CD8-positive, alpha-beta memory T cell (primary cell): ENCODE measurements around the gene ANKRD63. TPM values are rescaled to one million over a fixed set of nuclear protein-coding genes. Genes with fewer than 3 reads are reported as not detected.

Experiments
- CTCF ChIA-PET: fragments of 350-600 bp; sonication (Branson Sonifier 250); formaldehyde crosslinking; loops from one replicate; lab custom pipeline; 2021; ENCODE audit warnings: antibody characterized with exemption; lab: Charles Lee
- POLR2A ChIA-PET: fragments of 350-600 bp; sonication (Branson Sonifier 250); formaldehyde crosslinking; loops from one replicate; lab custom pipeline; 2021; ENCODE audit warnings: antibody characterized with exemption; lab: Charles Lee
- DNase-seq, 5 donors: peaks; one replicate each; pipeline versions ENCODE4 v3.0.0 to v3.0.0-alpha.2; 2020 to 2022; ENCODE audit warnings: mixed read lengths in 1 of 5
- H3K27ac ChIP-seq: one replicate; pipeline ENCODE4 v1.7.0; 2013; ENCODE audit warnings: low read depth, mild to moderate bottlenecking, low read length, moderate library complexity
- H3K27me3 ChIP-seq: 2 replicates; pipeline ENCODE4 v1.7.0; 2013; ENCODE audit warnings: low read length, mild to moderate bottlenecking; ENCODE audit not compliant: insufficient read depth, poor library complexity, severe bottlenecking
- H3K36me3 ChIP-seq: 2 replicates; pipeline ENCODE4 v1.7.0; 2013; ENCODE audit warnings: mild to moderate bottlenecking, low read length, moderate library complexity; ENCODE audit not compliant: insufficient read depth
- H3K4me1 ChIP-seq: 2 replicates; pipeline ENCODE4 v1.7.0; 2013; ENCODE audit warnings: mild to moderate bottlenecking, low read length, moderate library complexity; ENCODE audit not compliant: insufficient read depth
- H3K4me3 ChIP-seq: 2 replicates; pipeline ENCODE4 v1.7.0; 2013; ENCODE audit warnings: mild to moderate bottlenecking, low read length
- H3K9me3 ChIP-seq: 2 replicates; pipeline ENCODE4 v1.7.0; 2013; ENCODE audit warnings: mild to moderate bottlenecking, low read length
- H3K27ac Mint-ChIP-seq, 8 donors: one replicate each; pipeline ENCODE4 v1.8.0; 2020 to 2021; ENCODE audit warnings: mixed read lengths in 8 of 8, mild to moderate bottlenecking in 6 of 8, inconsistent platforms in 3 of 8, moderate library complexity in 3 of 8
- H3K27me3 Mint-ChIP-seq, 2 donors: one replicate each; pipeline ENCODE4 v1.8.0; 2020 to 2021; ENCODE audit warnings: mixed read lengths in 2 of 2, mild to moderate bottlenecking in 1 of 2, moderate library complexity in 1 of 2
- H3K36me3 Mint-ChIP-seq, 3 donors: one replicate each; pipeline ENCODE4 v1.8.0; 2020 to 2021; ENCODE audit warnings: mixed read lengths in 3 of 3, inconsistent platforms in 1 of 3, mild to moderate bottlenecking in 1 of 3
- H3K4me1 Mint-ChIP-seq, 3 donors: one replicate each; pipeline ENCODE4 v1.8.0; 2020 to 2021; ENCODE audit warnings: mixed read lengths in 3 of 3, inconsistent platforms in 1 of 3, mild to moderate bottlenecking in 1 of 3
- H3K4me3 Mint-ChIP-seq, 7 donors: one replicate each; pipeline ENCODE4 v1.8.0; 2020 to 2021; ENCODE audit warnings: mixed read lengths in 7 of 7, mild to moderate bottlenecking in 6 of 7, moderate library complexity in 4 of 7, inconsistent platforms in 2 of 7
- H3K9me3 Mint-ChIP-seq, 5 donors: one replicate each; pipeline ENCODE4 v1.8.0; 2020 to 2022; ENCODE audit warnings: mixed read lengths in 5 of 5, mild to moderate bottlenecking in 3 of 5, moderate library complexity in 2 of 5, inconsistent platforms in 1 of 5
- polyA plus RNA-seq: library from polyadenylated mRNA; unstranded; fragments of 300-500 nt; fragmentation: Illumina TruSeq; gene quantifications from one replicate; pipeline ENCODE4 v1.2.3, GENCODE V29; 2021
- total RNA-seq, 2 experiments: library from RNA; stranded (reverse); gene quantifications; one replicate each; pipeline ENCODE4 v1.2.3, GENCODE V29; 2021

Gene ANKRD63
- total and polyA plus RNA-seq, 3 experiments from 2014 or later = not detected

DNA sequence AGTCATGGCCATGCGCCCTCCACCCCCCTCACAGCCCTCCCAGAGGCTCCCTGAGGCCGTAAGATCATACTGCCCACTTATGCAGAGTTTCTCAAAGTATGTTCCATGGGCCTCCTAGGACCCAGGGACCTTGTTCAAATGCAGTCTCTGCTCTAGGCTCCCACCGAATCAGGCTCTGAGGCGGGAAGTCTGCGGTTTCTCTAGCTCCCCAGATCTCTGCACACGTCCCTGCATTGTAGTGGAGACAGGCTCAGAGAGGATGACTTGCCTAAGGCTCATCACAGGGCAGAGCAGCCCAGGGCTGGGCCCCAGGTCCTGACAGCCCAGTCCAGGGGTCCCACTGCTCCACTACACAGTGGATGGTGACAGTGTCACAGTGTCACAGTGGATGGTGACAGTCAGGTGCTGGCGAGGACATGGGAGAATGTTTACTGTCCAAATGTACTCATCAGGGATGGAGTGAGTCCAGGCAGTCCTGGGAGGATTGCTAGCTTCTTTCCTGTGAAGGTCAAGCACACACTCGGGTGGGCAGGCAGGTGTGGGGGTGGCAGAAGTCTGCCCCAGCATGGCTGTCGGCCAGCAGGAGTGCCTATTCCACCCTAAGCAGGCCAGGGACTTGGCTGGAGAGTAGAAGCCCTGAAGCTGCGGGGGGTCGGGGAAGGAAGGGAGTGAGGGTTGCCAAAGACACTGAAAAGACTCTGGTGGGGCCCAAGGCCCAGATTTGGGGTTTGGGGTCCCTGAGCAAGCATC is 12.4 kb downstream of the ANKRD63 start:
- Histone ChIP-seq H3K27ac (no peak overlapping the region), H3K36me3 (no peaks in the 10 kb centered on the region), H3K4me1 (no peaks in the 10 kb centered on the region), H3K4me3 (no peak overlapping the region), H3K27me3 (no peaks in the 10 kb centered on the region), H3K9me3 (no peaks in the 10 kb centered on the region)
- ChIA-PET POLR2A (no interaction called here), CTCF (interaction anchor here (0.8 to 12.2 kb wide), 7 partner anchors 10 to 224 kb away, joined by 3 to 268 read pairs (median 5); partner anchors contain the start of genes CCDC9B and PLCB2)
- Mint-ChIP-seq H3K4me1 (peaks cover 0 to 4% (median 2%) of the 10 kb centered on the region in 3 donors), H3K27me3 (peaks cover 0 to 1% of the 10 kb centered on the region in 2 donors), H3K9me3 (no peaks in the 10 kb centered on the region), H3K4me3 (peak overlapping the region in 1 of 7 donors; percentile 79), H3K27ac (peak overlapping the region in 2 of 8 donors; percentile 55 to 95), H3K36me3 (no peaks in the 10 kb centered on the region)
- DNase-seq = peak in 1 of 5 donors; percentile 71

DNA sequence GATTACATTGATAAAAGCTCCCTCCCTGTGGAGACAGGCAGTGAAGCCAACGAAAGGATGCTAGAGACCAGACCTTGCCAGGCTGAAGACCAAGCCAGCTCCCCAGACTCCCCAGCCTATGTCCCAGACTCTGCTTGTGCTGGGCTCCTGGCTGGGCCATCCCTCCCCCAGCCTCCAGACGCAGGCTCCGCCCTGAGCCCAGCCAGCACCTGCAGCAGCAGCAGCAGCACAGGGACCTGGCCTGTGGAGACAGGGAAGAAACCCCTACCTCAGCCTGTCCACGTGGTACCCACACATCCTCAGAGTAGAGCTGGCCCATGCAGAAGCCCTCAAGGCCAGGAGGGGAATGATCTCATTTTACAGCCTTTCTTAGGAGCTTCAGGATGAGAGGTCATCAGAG is 13.3 kb downstream of the ANKRD63 start:
- Histone ChIP-seq H3K27me3 (no peaks in the 10 kb centered on the region), H3K27ac (no peak overlapping the region), H3K36me3 (no peaks in the 10 kb centered on the region), H3K4me1 (no peaks in the 10 kb centered on the region), H3K4me3 (no peak overlapping the region), H3K9me3 (no peaks in the 10 kb centered on the region)
- H3K27ac Mint-ChIP-seq = peak overlapping the region in 1 of 8 donors; percentile 95
- ChIA-PET POLR2A (no interaction called here), CTCF (interaction anchor here (1.0 to 12.2 kb wide), 7 partner anchors 9 to 224 kb away, joined by 3 to 268 read pairs (median 5); partner anchors contain the start of genes CCDC9B and PLCB2)
- H3K27me3 Mint-ChIP-seq = peaks cover 0 to 1% of the 10 kb centered on the region in 2 donors
- H3K9me3 Mint-ChIP-seq = no peaks in the 10 kb centered on the region
- H3K4me3 Mint-ChIP-seq = peak overlapping the region in 1 of 7 donors; percentile 79
- peaks cover 0 to under 1% (median 0%) of the 10 kb centered on the region in 3 donors for H3K4me1 Mint-ChIP-seq
- DNase-seq = no peak
- H3K36me3 Mint-ChIP-seq = no peaks in the 10 kb centered on the region

DNA sequence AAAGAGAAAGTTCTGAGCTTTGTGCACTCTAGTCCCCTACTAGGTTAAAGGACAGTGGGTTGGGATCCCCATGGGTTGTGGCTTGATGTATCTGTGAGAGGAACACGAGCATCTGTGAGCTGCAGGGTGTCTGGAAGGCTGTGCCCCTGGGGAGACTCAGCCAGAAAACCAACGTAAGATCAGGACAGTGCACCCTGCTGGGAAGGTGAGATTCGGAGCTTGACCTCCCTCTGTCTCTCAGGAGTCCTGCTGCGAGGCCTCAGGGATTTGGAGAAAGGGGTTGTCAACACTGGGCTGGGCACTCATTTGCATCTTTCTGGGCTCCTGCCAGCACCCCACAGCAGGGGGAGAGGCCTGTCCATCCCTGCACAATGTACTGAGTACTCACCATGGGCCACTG is 15.2 kb downstream of the ANKRD63 start:
- no peaks in the 10 kb centered on the region for H3K36me3 Mint-ChIP-seq
- no peaks in the 10 kb centered on the region for H3K9me3 Mint-ChIP-seq
- Histone ChIP-seq H3K36me3 (no peaks in the 10 kb centered on the region), H3K4me3 (no peak overlapping the region), H3K27me3 (no peaks in the 10 kb centered on the region), H3K9me3 (no peaks in the 10 kb centered on the region), H3K27ac (no peak overlapping the region), H3K4me1 (no peaks in the 10 kb centered on the region)
- H3K27ac Mint-ChIP-seq = peak overlapping the region in 1 of 8 donors; percentile 23
- H3K27me3 Mint-ChIP-seq = peaks cover 0 to 1% of the 10 kb centered on the region in 2 donors
- ChIA-PET CTCF (interaction anchor here (1.0 to 2.6 kb wide), 3 partner anchors 9 to 228 kb away, joined by 3 to 11 read pairs (median 4); no protein-coding TSS in a partner anchor), POLR2A (no interaction called here)
- H3K4me3 Mint-ChIP-seq = no peak overlapping the region
- DNase-seq = no peak
- no peaks in the 10 kb centered on the region for H3K4me1 Mint-ChIP-seq

DNA sequence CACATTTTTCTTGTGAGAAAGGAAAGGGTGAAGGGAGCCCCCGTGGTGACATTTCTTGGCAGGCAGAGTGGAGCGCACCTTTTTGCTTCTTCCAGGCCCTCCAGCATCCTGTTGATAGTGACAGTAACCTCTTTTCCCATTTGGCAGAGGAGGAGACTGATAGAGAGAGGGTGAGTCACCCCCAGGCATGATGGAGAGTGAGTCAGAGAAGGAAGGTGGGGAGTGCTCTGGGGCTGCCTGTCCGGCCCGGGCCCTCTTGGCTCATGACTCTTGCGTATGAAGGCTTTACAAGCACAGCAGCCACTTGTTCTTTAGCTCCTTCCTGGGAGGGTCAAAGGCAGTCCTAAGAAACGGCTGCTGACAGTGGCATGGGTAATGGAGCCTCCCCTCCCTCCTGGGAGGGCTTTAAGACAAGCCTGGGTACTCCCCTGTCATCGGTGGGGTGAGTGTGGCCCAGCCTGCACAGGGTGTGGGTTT is 16.0 kb downstream of the ANKRD63 start:
- ChIA-PET POLR2A (no interaction called here), CTCF (interaction anchor here (1.0 to 5.7 kb wide), 4 partner anchors 7 to 227 kb away, joined by 3 to 38 read pairs (median 8); no protein-coding TSS in a partner anchor)
- no peak for DNase-seq
- Histone ChIP-seq H3K36me3 (no peaks in the 10 kb centered on the region), H3K27me3 (no peaks in the 10 kb centered on the region), H3K4me3 (no peak overlapping the region), H3K4me1 (no peaks in the 10 kb centered on the region), H3K9me3 (no peaks in the 10 kb centered on the region), H3K27ac (no peak overlapping the region)
- Mint-ChIP-seq H3K9me3 (no peaks in the 10 kb centered on the region), H3K36me3 (no peaks in the 10 kb centered on the region), H3K27ac (no peak overlapping the region), H3K4me3 (no peak overlapping the region), H3K4me1 (no peaks in the 10 kb centered on the region), H3K27me3 (peaks cover 0 to 1% of the 10 kb centered on the region in 2 donors)

DNA sequence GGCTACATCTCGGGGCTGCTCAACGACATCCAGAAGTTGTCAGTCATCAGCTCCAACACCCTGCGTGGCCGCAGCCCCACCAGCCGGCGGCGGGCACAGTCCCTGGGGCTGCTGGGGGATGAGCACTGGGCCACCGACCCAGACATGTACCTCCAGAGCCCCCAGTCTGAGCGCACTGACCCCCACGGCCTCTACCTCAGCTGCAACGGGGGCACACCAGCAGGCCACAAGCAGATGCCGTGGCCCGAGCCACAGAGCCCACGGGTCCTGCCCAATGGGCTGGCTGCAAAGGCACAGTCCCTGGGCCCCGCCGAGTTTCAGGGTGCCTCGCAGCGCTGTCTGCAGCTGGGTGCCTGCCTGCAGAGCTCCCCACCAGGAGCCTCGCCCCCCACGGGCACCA is 17.0 kb downstream of the ANKRD63 start:
- ChIA-PET POLR2A (no interaction called here), CTCF (interaction anchor here (1.1 to 5.7 kb wide), 2 partner anchors 8 to 72 kb away, joined by 4 to 38 read pairs; no protein-coding TSS in a partner anchor)
- Histone ChIP-seq H3K4me3 (no peak overlapping the region), H3K27ac (no peak overlapping the region), H3K36me3 (no peaks in the 10 kb centered on the region), H3K27me3 (no peaks in the 10 kb centered on the region), H3K9me3 (no peaks in the 10 kb centered on the region), H3K4me1 (no peaks in the 10 kb centered on the region)
- Mint-ChIP-seq H3K36me3 (no peaks in the 10 kb centered on the region), H3K27me3 (peaks cover 0 to 1% of the 10 kb centered on the region in 2 donors), H3K4me1 (no peaks in the 10 kb centered on the region), H3K9me3 (no peaks in the 10 kb centered on the region), H3K27ac (no peak overlapping the region), H3K4me3 (no peak overlapping the region)
- no peak for DNase-seq

DNA sequence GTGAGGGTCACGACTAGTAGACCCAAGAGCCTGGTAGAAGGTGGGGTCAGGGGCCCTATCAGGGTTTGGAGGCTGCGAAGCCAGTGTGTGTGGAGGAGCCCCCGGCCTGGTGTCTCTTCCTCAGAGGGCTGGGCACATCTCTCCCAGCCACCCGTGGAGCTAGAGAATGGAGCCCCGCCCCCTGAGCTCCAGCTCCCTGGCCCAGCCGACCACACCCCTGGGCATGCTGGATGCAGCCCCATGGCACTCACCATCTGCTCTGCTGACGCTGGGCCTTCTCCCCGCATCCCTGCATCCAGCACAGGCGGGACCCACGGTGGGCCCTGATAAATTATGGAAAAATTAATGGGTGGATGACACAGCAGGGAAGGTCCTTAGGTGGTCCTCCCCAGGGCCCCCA is 17.5 kb downstream of the ANKRD63 start:
- Histone ChIP-seq H3K9me3 (no peaks in the 10 kb centered on the region), H3K4me1 (no peaks in the 10 kb centered on the region), H3K4me3 (no peak overlapping the region), H3K36me3 (no peaks in the 10 kb centered on the region), H3K27ac (no peak overlapping the region), H3K27me3 (no peaks in the 10 kb centered on the region)
- no peaks in the 10 kb centered on the region for H3K36me3 Mint-ChIP-seq
- DNase-seq = no peak
- H3K27ac Mint-ChIP-seq = no peak overlapping the region
- POLR2A ChIA-PET = no interaction called here
- H3K4me1 Mint-ChIP-seq = no peaks in the 10 kb centered on the region
- CTCF ChIA-PET = interaction anchor here (1.9 to 5.7 kb wide), 2 partner anchors 9 to 48 kb away, joined by 8 to 38 read pairs; no protein-coding TSS in a partner anchor
- H3K9me3 Mint-ChIP-seq = no peaks in the 10 kb centered on the region
- H3K27me3 Mint-ChIP-seq = peaks cover 0 to 1% of the 10 kb centered on the region in 2 donors
- no peak overlapping the region for H3K4me3 Mint-ChIP-seq

DNA sequence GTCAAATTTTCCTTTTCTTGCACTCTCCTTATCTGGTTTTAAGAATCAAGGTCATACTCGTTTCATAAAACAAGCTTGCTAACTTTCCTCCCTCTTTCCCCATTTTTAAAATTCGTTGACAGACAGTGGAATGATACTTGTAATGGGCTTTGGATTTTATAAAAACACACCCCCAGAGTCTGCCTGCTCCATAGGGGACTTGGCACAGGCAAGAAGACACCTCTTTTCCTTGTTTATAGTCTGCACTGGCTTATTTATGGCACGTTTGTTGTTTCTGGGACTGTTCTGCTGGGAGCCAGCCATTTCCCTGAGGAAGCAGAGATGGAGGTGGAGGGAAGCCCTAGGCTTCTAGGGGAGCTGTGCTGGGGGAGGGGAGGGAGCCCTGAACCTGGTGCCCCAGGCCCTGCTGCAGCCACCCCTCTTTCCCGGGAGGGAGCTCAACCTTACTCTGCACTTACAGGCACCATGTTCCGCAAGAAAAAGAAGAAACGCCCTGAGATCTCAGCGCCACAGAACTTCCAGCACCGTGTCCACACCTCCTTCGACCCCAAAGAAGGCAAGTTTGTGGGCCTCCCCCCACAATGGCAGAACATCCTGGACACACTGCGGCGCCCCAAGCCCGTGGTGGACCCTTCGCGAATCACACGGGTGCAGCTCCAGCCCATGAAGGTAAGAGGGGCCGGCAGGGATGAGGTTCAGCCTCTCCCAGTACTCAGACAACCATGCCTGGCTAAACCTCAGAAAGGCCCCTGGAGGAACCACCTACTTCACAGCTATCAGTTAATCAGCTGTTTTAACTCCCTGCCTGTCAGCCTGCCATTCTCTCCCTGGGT is 18.3 kb downstream of the ANKRD63 start:
- H3K4me3 ChIP-seq = no peak overlapping the region
- ChIA-PET CTCF (interaction anchor here (1.6 to 5.7 kb wide), 4 partner anchors 10 to 73 kb away, joined by 3 to 38 read pairs (median 6); no protein-coding TSS in a partner anchor), POLR2A (interaction anchor here (1.2 kb wide), 1 partner anchor 141 kb away, joined by 6 read pairs; no protein-coding TSS in a partner anchor)
- Mint-ChIP-seq H3K4me1 (no peaks in the 10 kb centered on the region), H3K27me3 (peaks cover 0 to 1% of the 10 kb centered on the region in 2 donors), H3K27ac (no peak overlapping the region), H3K4me3 (no peak overlapping the region), H3K9me3 (no peaks in the 10 kb centered on the region), H3K36me3 (no peaks in the 10 kb centered on the region)
- no peak overlapping the region for H3K27ac ChIP-seq
- H3K4me1 ChIP-seq = no peaks in the 10 kb centered on the region
- no peaks in the 10 kb centered on the region for H3K27me3 ChIP-seq
- no peaks in the 10 kb centered on the region for H3K36me3 ChIP-seq
- H3K9me3 ChIP-seq = no peaks in the 10 kb centered on the region
- DNase-seq = no peak
